ENCODE results near the gene CCDC68.

The CCDC68 gene

GRCh38 chr18:54946149-54946581 is 13.1 kb downstream of the CCDC68 start:
- no peaks in the 10 kb centered on the region for H3K9me2 ChIP-seq (replicated peaks; ENCODE audit: low read depth, low read length)
- H2AFZ ChIP-seq (ENCODE audit: low read length), result peak overlapping the region; percentile 98
- no peaks in the 10 kb centered on the region for H3K27me3 ChIP-seq (ENCODE audit: insufficient read depth, low read length, poor library complexity, severe bottlenecking)
- H3K79me2 ChIP-seq (ENCODE audit: insufficient read depth, low read length), result no peaks in the 10 kb centered on the region
- H3K9ac ChIP-seq (ENCODE audit: low read depth, low read length, poor library complexity, severe bottlenecking), result peak overlapping the region; percentile 80
- no peaks in the 10 kb centered on the region for H3K9me3 ChIP-seq (ENCODE audit: insufficient read depth, low read depth, low read length)
- TF ChIP-seq CTCF (conservative IDR thresholded peaks at IDR 0.05; ENCODE audit: low read length) (no peak; the same call in 1 of the 2 replicates), EZH2phosphoT487 (IDR thresholded peaks at IDR 0.05; ENCODE audit: borderline replicate concordance) (no peak)
- no peaks in the 10 kb centered on the region for H4K20me1 ChIP-seq (ENCODE audit: insufficient read depth, low read length, poor library complexity, severe bottlenecking)
- no peaks in the 10 kb centered on the region for H3K36me3 ChIP-seq (ENCODE audit: insufficient read depth, low read length)
- peak overlapping the region; percentile 90 for H3K4me2 ChIP-seq (ENCODE audit: low read depth, low read length, poor library complexity, severe bottlenecking)
- no peaks in the 10 kb centered on the region for H3F3A ChIP-seq (ENCODE audit: low read depth)
- peaks cover 19% of the 10 kb centered on the region for H3K4me1 ChIP-seq (ENCODE audit: insufficient read depth, low read length, poor library complexity, severe bottlenecking)
- H3K4me3 ChIP-seq (ENCODE audit: low read length, poor library complexity, severe bottlenecking), result peak overlapping the region; percentile 88

- Histone ChIP-seq H3K4me2 (ENCODE audit: low read depth, low read length, poor library complexity, severe bottlenecking) (peak overlapping the region; percentile 90), H3K4me1 (ENCODE audit: insufficient read depth, low read length, poor library complexity, severe bottlenecking) (peaks cover 19% of the 10 kb centered on the region), H3K27me3 (ENCODE audit: insufficient read depth, low read length, poor library complexity, severe bottlenecking) (no peaks in the 10 kb centered on the region), H2AFZ (ENCODE audit: low read length) (peak overlapping the region; percentile 98), H4K20me1 (ENCODE audit: insufficient read depth, low read length, poor library complexity, severe bottlenecking) (no peaks in the 10 kb centered on the region), H3K9me2 (replicated peaks; ENCODE audit: low read depth, low read length) (no peaks in the 10 kb centered on the region), H3K79me2 (ENCODE audit: insufficient read depth, low read length) (no peaks in the 10 kb centered on the region), H3K4me3 (ENCODE audit: low read length, poor library complexity, severe bottlenecking) (peak overlapping the region; percentile 88), H3K9ac (ENCODE audit: low read depth, low read length, poor library complexity, severe bottlenecking) (peak overlapping the region; percentile 80), H3K36me3 (ENCODE audit: insufficient read depth, low read length) (no peaks in the 10 kb centered on the region), H3F3A (ENCODE audit: low read depth) (no peaks in the 10 kb centered on the region), H3K9me3 (ENCODE audit: insufficient read depth, low read depth, low read length) (no peaks in the 10 kb centered on the region)
- no peak for TF ChIP-seq EZH2phosphoT487 (IDR thresholded peaks at IDR 0.05; ENCODE audit: borderline replicate concordance)
- TF ChIP-seq CTCF (conservative IDR thresholded peaks at IDR 0.05; ENCODE audit: low read length), result no peak
Observed at GRCh38 chr18:54945576-54946125, 13.6 kb downstream of the CCDC68 start.

GRCh38 chr18:54942569-54942968 is 16.7 kb downstream of the CCDC68 start:
- H3K9me2 ChIP-seq (replicated peaks; ENCODE audit: low read depth, low read length), result no peaks in the 10 kb centered on the region
- H3K4me2 ChIP-seq (ENCODE audit: low read depth, low read length, poor library complexity, severe bottlenecking), result no peak overlapping the region
- no peaks in the 10 kb centered on the region for H3F3A ChIP-seq (ENCODE audit: low read depth)
- no peaks in the 10 kb centered on the region for H4K20me1 ChIP-seq (ENCODE audit: insufficient read depth, low read length, poor library complexity, severe bottlenecking)
- TF ChIP-seq EZH2phosphoT487 (IDR thresholded peaks at IDR 0.05; ENCODE audit: borderline replicate concordance) (no peak), CTCF (conservative IDR thresholded peaks at IDR 0.05; ENCODE audit: low read length) (no peak)
- no peak overlapping the region for H3K4me3 ChIP-seq (ENCODE audit: low read length, poor library complexity, severe bottlenecking)
- no peak overlapping the region for H3K9ac ChIP-seq (ENCODE audit: low read depth, low read length, poor library complexity, severe bottlenecking)
- no peaks in the 10 kb centered on the region for H3K27me3 ChIP-seq (ENCODE audit: insufficient read depth, low read length, poor library complexity, severe bottlenecking)
- no peak overlapping the region for H2AFZ ChIP-seq (ENCODE audit: low read length)
- H3K4me1 ChIP-seq (ENCODE audit: insufficient read depth, low read length, poor library complexity, severe bottlenecking), result peaks cover 19% of the 10 kb centered on the region
- H3K9me3 ChIP-seq (ENCODE audit: insufficient read depth, low read depth, low read length), result no peaks in the 10 kb centered on the region
- no peaks in the 10 kb centered on the region for H3K36me3 ChIP-seq (ENCODE audit: insufficient read depth, low read length)
- no peaks in the 10 kb centered on the region for H3K79me2 ChIP-seq (ENCODE audit: insufficient read depth, low read length)

All from Loucy (cell line).